ENCODE measurements around the gene HEXD.

Gene HEXD

GRCh38 chr17:82390015-82390859, 27.9 kb upstream of the HEXD start:
- TF ChIP-seq TARDBP (IDR thresholded peaks at IDR 0.05), result no peak
- no peak for TF ChIP-seq NFRKB (IDR thresholded peaks at IDR 0.05)
- no peak for TF ChIP-seq L3MBTL2 (conservative IDR thresholded peaks at IDR 0.05)
- TF ChIP-seq CTBP1 (IDR thresholded peaks at IDR 0.05; ENCODE audit: borderline replicate concordance), result no peak
- TF ChIP-seq ELF4 (IDR thresholded peaks at IDR 0.05), result no peak
- no peak for TF ChIP-seq ARNT (IDR thresholded peaks at IDR 0.05)
- TF ChIP-seq PKNOX1 (IDR thresholded peaks at IDR 0.05), result no peak
- TF ChIP-seq LEF1 (IDR thresholded peaks at IDR 0.05; ENCODE audit: borderline replicate concordance), result no peak
- no peak for TF ChIP-seq FOXK2 (IDR thresholded peaks at IDR 0.05)
- TF ChIP-seq FOXA1 (IDR thresholded peaks at IDR 0.05), result no peak
- TF ChIP-seq SUZ12 (IDR thresholded peaks at IDR 0.05), result no peak
- TF ChIP-seq SP1 (IDR thresholded peaks at IDR 0.05), result no peak
- TF ChIP-seq FOXM1 (IDR thresholded peaks at IDR 0.05; ENCODE audit: borderline replicate concordance), result no peak
- no peak for TF ChIP-seq ZNF384 (IDR thresholded peaks at IDR 0.05)
- POLR2A ChIA-PET, result no interaction called here
- CTCF ChIA-PET, result interaction anchor here (0.6 kb wide), 1 partner anchor 29 kb away, joined by 3 read pairs; no protein-coding TSS in a partner anchor

DNA sequence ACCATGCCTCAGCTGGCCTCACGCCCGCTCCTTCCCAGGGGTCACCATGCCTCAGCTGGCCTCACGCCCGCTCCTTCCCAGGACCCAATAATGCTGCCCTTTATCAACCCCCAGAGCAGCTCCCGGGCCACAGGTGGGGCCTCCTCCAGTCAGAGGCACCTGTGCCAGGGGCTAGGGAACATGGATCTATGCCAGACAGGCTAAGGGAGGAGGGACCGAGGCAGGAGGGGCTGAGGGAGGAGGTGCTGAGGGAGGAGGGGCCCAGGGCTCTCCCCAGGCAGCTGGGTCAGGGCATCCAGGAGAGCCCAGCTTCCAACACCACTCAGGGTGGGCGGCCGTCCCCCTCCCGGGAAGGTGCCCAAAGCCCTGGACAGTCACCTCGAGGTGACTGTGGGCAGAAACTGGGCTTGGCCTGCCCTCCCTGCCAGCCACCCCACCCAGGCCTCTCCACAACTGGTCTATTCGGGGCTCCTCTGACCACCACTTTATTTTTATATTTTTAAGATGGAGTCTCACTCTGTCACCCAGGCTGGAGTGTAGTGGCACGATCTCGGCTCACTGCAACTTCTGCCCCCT, 27.2 kb upstream of the HEXD start:
- TF ChIP-seq PKNOX1 (IDR thresholded peaks at IDR 0.05) (no peak), L3MBTL2 (conservative IDR thresholded peaks at IDR 0.05) (no peak)
- DNase-seq (ENCODE audit: extremely low spot score), result no peak
- ChIA-PET CTCF (no interaction called here), POLR2A (no interaction called here)

More at GRCh38 chr17:82390015-82390859, 27.9 kb upstream of the HEXD start:
- no peak for DNase-seq (ENCODE audit: extremely low spot score)

GRCh38 chr17:82391496-82392066, 26.6 kb upstream of the HEXD start:
- POLR2A ChIA-PET, result no interaction called here
- DNase-seq (ENCODE audit: extremely low spot score), result no peak
- TF ChIP-seq FOXK2 (IDR thresholded peaks at IDR 0.05) (no peak), LEF1 (IDR thresholded peaks at IDR 0.05; ENCODE audit: borderline replicate concordance) (no peak), SUZ12 (IDR thresholded peaks at IDR 0.05) (no peak), FOXA1 (IDR thresholded peaks at IDR 0.05) (no peak), HDGF (IDR thresholded peaks at IDR 0.05; ENCODE audit: borderline replicate concordance) (no peak), SP1 (IDR thresholded peaks at IDR 0.05) (no peak), PKNOX1 (IDR thresholded peaks at IDR 0.05) (no peak), ELF4 (IDR thresholded peaks at IDR 0.05) (no peak), BHLHE40 (IDR thresholded peaks at IDR 0.05; ENCODE audit: borderline replicate concordance) (no peak), NFRKB (IDR thresholded peaks at IDR 0.05) (no peak), TARDBP (IDR thresholded peaks at IDR 0.05) (no peak), ARNT (IDR thresholded peaks at IDR 0.05) (no peak), CTBP1 (IDR thresholded peaks at IDR 0.05; ENCODE audit: borderline replicate concordance) (no peak), FOXM1 (IDR thresholded peaks at IDR 0.05; ENCODE audit: borderline replicate concordance) (no peak), L3MBTL2 (conservative IDR thresholded peaks at IDR 0.05) (no peak), ZNF384 (IDR thresholded peaks at IDR 0.05) (no peak)
- CTCF ChIA-PET, result no interaction called here

GRCh38 chr17:82392209-82392920, 25.8 kb upstream of the HEXD start:
- DNase-seq (ENCODE audit: extremely low spot score), result no peak
- ChIA-PET CTCF (no interaction called here), POLR2A (no interaction called here)
- TF ChIP-seq TARDBP (IDR thresholded peaks at IDR 0.05), result no peak
- TF ChIP-seq NFRKB (IDR thresholded peaks at IDR 0.05), result no peak
- no peak for TF ChIP-seq FOXK2 (IDR thresholded peaks at IDR 0.05)
- no peak for TF ChIP-seq L3MBTL2 (conservative IDR thresholded peaks at IDR 0.05)

- DNase-seq (ENCODE audit: extremely low spot score), result no peak
- CTCF ChIA-PET, result no interaction called here
- POLR2A ChIA-PET, result no interaction called here
- TF ChIP-seq ELF4 (IDR thresholded peaks at IDR 0.05) (no peak), SUZ12 (IDR thresholded peaks at IDR 0.05) (no peak), CTBP1 (IDR thresholded peaks at IDR 0.05; ENCODE audit: borderline replicate concordance) (no peak), PKNOX1 (IDR thresholded peaks at IDR 0.05) (no peak), SP1 (IDR thresholded peaks at IDR 0.05) (no peak), BHLHE40 (IDR thresholded peaks at IDR 0.05; ENCODE audit: borderline replicate concordance) (no peak), FOXM1 (IDR thresholded peaks at IDR 0.05; ENCODE audit: borderline replicate concordance) (no peak), ZNF384 (IDR thresholded peaks at IDR 0.05) (no peak), HDGF (IDR thresholded peaks at IDR 0.05; ENCODE audit: borderline replicate concordance) (no peak), L3MBTL2 (conservative IDR thresholded peaks at IDR 0.05) (no peak), ARNT (IDR thresholded peaks at IDR 0.05) (no peak), NFRKB (IDR thresholded peaks at IDR 0.05) (no peak)
Observed at GRCh38 chr17:82392941-82393340, 25.2 kb upstream of the HEXD start.

All from HEK293T (cell line).